Testis (tissue), 2 donors: ENCODE measurements around the gene TMPRSS11A.

Source experiments
- CTCF ChIP-seq, 3 experiments: fragments of 450-650 bp in 2 of 3; fragments of 200-600 bp in 1 of 3; sonication (generic) in 1 of 3; IDR thresholded peaks; one replicate each; pipeline ENCODE4 v1.5.1; 2016 to 2019; ENCODE audit warnings: antibody characterized with exemption in 3 of 3, mild to moderate bottlenecking in 2 of 3, moderate library complexity in 1 of 3
- POLR2A ChIP-seq: fragments of 450-650 bp; IDR thresholded peaks from one replicate; pipeline ENCODE4 v1.6.1; 2017; ENCODE audit warnings: antibody characterized with exemption, mild to moderate bottlenecking, moderate library complexity

GRCh38 chr4:67911141-67911540 is 52.2 kb downstream of the TMPRSS11A start:
- TF ChIP-seq CTCF (IDR thresholded peaks at IDR 0.05) (no peak), POLR2A (no peak)
